Measurements from ENCODE around the gene MLLT10. TPM values are rescaled to one million over a fixed set of nuclear protein-coding genes. Genes with fewer than 3 reads are reported as not detected.

The MLLT10 gene
- total and polyA plus RNA-seq, 2 experiments from 2014 or later = 16.8 to 34.9 TPM

DNA sequence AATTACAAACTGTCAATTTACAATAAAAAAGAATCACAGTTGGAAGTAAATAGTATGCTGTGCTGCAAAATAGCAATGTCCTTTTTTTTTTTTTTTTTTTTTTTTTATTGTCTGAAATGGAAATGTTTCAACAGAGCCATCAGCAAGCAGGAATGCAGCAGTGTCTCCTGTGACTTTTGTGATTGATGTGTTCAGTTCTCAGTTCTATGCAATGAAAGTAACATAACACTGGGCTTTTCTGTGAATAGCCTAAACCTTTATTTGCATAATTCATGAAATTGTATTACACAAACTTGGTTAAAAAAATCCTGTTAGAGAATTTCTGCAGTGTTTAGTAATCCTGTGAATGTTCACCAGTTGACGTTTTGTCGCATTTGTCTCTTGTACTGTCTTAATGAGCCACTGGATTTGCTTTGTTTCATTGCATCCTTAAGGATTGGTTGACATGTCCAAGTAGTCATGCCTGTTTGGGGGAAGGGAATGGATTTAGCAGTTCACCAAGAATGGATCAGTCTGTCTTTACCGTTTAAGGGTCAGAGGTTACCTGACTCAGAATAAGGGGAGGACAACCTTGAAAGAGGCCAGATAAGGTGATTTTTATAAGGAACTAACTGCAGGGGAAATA lies 192.7 kb downstream of the MLLT10 start:
- Histone ChIP-seq H4K20me1 (ENCODE audit: insufficient read depth, poor library complexity, severe bottlenecking) (peaks cover 11% of the 10 kb centered on the region), H3K9me3 (ENCODE audit: low read depth) (no peaks in the 10 kb centered on the region), H3K4me3 (no peak overlapping the region), H3K9me2 (replicated peaks; ENCODE audit: insufficient read depth) (no peaks in the 10 kb centered on the region), H2AFZ (no peak overlapping the region), H3K36me3 (replicated peaks; ENCODE audit: insufficient read depth, low read depth) (no peaks in the 10 kb centered on the region), H3K4me1 (ENCODE audit: insufficient read depth) (peaks cover 36% of the 10 kb centered on the region), H3K79me2 (peaks cover 9% of the 10 kb centered on the region), H3K27me3 (no peaks in the 10 kb centered on the region), H3K4me2 (peak overlapping the region; percentile 60), H3K27ac (no peak overlapping the region)
- 42% methylated on average over 3 of the region's 3 CpGs for WGBS (ENCODE audit: low lambda C conversion rate, missing lambda C conversion rate)
- DNase-seq (ENCODE audit: low spot score) = no peak
- no peak for TF ChIP-seq EZH2phosphoT487 (IDR thresholded peaks at IDR 0.05; ENCODE audit: low read depth, severe bottlenecking, unreplicated experiment)
- TF ChIP-seq EZH2 (IDR thresholded peaks at IDR 0.05; ENCODE audit: borderline replicate concordance) = no peak
- no peak for TF ChIP-seq CTCF (IDR thresholded peaks at IDR 0.05; ENCODE audit: poor library complexity)

DNA sequence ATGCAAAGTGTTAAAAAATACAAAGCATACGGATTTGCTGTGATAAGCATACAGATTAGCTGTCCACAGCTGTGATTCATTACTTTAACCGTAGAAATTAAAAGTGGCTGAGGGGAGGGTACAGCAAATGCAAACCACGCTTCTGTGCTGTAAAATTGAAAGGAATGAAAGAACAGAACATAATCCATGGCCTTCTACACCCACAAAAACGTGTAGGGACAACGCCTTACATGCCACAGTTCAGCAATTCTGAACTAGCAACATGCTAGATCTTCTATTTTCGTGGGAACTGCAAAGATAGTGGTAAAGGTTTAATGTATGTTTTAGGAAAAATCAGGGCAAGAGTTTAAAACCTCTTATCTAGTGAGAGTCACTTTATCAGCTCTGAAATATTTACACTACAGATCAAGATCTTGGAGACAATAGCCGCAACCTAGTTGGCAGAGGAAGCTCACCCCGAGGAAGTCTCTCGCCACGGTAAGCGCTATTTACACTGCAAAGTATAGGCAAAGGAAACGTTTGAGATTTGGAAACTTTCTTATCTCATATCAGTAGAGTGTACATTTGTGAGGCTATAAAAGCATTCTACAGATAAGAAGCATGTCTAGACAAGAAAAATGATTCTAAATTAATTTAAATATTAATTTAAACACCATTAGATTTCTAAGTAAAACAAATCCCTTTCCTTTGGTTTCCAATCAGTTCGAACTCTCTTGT lies 193.6 kb downstream of the MLLT10 start:
- 11% methylated on average over 13 of the region's 13 CpGs for WGBS (ENCODE audit: low lambda C conversion rate, missing lambda C conversion rate)
- no peaks in the 10 kb centered on the region for H3K27me3 ChIP-seq
- H2AFZ ChIP-seq = no peak overlapping the region
- H3K36me3 ChIP-seq (replicated peaks; ENCODE audit: insufficient read depth, low read depth) = no peaks in the 10 kb centered on the region
- peaks cover 7% of the 10 kb centered on the region for H3K79me2 ChIP-seq
- no peaks in the 10 kb centered on the region for H3K9me2 ChIP-seq (replicated peaks; ENCODE audit: insufficient read depth)
- H3K4me1 ChIP-seq (ENCODE audit: insufficient read depth) = peaks cover 36% of the 10 kb centered on the region
- TF ChIP-seq CTCF (IDR thresholded peaks at IDR 0.05; ENCODE audit: poor library complexity) = no peak
- TF ChIP-seq EZH2phosphoT487 (IDR thresholded peaks at IDR 0.05; ENCODE audit: low read depth, severe bottlenecking, unreplicated experiment) = peak; percentile 31
- peak; percentile 42 for DNase-seq (ENCODE audit: low spot score)
- peak overlapping the region; percentile 17 for H3K27ac ChIP-seq
- no peaks in the 10 kb centered on the region for H3K9me3 ChIP-seq (ENCODE audit: low read depth)
- H3K4me2 ChIP-seq = peak overlapping the region; percentile 60
- peaks cover 13% of the 10 kb centered on the region for H4K20me1 ChIP-seq (ENCODE audit: insufficient read depth, poor library complexity, severe bottlenecking)
- no peak overlapping the region for H3K4me3 ChIP-seq

DNA sequence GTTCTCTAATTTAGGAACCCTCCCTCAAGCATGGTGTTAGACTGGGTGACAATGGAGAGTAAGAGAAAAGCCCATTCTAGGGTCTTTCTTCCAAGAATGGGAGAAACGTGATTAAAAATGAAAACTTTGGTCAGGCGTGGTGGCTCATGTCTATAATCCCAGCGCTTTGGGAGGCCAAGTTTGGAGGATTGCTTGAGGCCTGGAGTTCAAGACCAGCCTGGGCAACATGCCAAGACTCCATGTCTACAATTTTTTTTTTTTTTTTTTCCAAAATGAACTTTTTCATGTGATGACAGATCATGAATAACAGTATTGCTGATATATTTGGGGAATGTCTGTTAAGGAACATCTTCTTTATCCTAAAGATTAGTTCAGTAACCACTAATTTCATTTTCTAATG lies 194.6 kb downstream of the MLLT10 start:
- Histone ChIP-seq H3K4me1 (ENCODE audit: insufficient read depth) (peaks cover 35% of the 10 kb centered on the region), H3K4me3 (no peak overlapping the region), H3K27me3 (no peaks in the 10 kb centered on the region), H3K9me3 (ENCODE audit: low read depth) (no peaks in the 10 kb centered on the region), H3K79me2 (peaks cover 7% of the 10 kb centered on the region), H3K27ac (no peak overlapping the region), H2AFZ (no peak overlapping the region), H4K20me1 (ENCODE audit: insufficient read depth, poor library complexity, severe bottlenecking) (peaks cover 13% of the 10 kb centered on the region), H3K4me2 (no peak overlapping the region), H3K9me2 (replicated peaks; ENCODE audit: insufficient read depth) (no peaks in the 10 kb centered on the region), H3K36me3 (replicated peaks; ENCODE audit: insufficient read depth, low read depth) (no peaks in the 10 kb centered on the region)
- no peak for DNase-seq (ENCODE audit: low spot score)
- TF ChIP-seq CTCF (IDR thresholded peaks at IDR 0.05; ENCODE audit: poor library complexity) (no peak), EZH2 (IDR thresholded peaks at IDR 0.05; ENCODE audit: borderline replicate concordance) (no peak), EZH2phosphoT487 (IDR thresholded peaks at IDR 0.05; ENCODE audit: low read depth, severe bottlenecking, unreplicated experiment) (no peak)
- WGBS (ENCODE audit: low lambda C conversion rate, missing lambda C conversion rate) = 89% methylated on average over 3 of the region's 3 CpGs

Measured in hepatocyte (in vitro differentiated cells).